ENCODE data around the gene MICAL1. TPM values are rescaled to one million over a fixed set of nuclear protein-coding genes. Genes with fewer than 3 reads are reported as not detected.

Gene MICAL1
- total RNA-seq, 1 experiment from 2014 or later = 9.1 TPM

GRCh38 chr6:109460161-109460829 is 4.7 kb upstream of the MICAL1 start:
- no peak for DNase-seq
- no peaks in the 10 kb centered on the region for H4K20me1 ChIP-seq (ENCODE audit: low read length)
- no peaks in the 10 kb centered on the region for H3K79me2 ChIP-seq (ENCODE audit: low read length)
- H3K9me3 ChIP-seq (ENCODE audit: low read length) = no peaks in the 10 kb centered on the region
- no peak overlapping the region for H3K27ac ChIP-seq (ENCODE audit: low read length)
- no peak overlapping the region for H3K9ac ChIP-seq (ENCODE audit: low read length)
- H3K4me3 ChIP-seq (ENCODE audit: low read length) = no peak overlapping the region
- H3K36me3 ChIP-seq (ENCODE audit: low read depth, low read length) = peaks cover 15% of the 10 kb centered on the region
- intact Hi-C loops (cut with micrococcal nuclease) = no loop called here
- CTCF ChIA-PET = no interaction called here
- H3K9me2 ChIP-seq (replicated peaks; ENCODE audit: low read length) = no peaks in the 10 kb centered on the region
- TF ChIP-seq EZH2 (IDR thresholded peaks at IDR 0.05; ENCODE audit: low read length, unreplicated experiment) = no peak
- no peak for TF ChIP-seq EZH2phosphoT487 (IDR thresholded peaks at IDR 0.05; ENCODE audit: borderline replicate concordance, low read length)
- TF ChIP-seq, protein P1, sequence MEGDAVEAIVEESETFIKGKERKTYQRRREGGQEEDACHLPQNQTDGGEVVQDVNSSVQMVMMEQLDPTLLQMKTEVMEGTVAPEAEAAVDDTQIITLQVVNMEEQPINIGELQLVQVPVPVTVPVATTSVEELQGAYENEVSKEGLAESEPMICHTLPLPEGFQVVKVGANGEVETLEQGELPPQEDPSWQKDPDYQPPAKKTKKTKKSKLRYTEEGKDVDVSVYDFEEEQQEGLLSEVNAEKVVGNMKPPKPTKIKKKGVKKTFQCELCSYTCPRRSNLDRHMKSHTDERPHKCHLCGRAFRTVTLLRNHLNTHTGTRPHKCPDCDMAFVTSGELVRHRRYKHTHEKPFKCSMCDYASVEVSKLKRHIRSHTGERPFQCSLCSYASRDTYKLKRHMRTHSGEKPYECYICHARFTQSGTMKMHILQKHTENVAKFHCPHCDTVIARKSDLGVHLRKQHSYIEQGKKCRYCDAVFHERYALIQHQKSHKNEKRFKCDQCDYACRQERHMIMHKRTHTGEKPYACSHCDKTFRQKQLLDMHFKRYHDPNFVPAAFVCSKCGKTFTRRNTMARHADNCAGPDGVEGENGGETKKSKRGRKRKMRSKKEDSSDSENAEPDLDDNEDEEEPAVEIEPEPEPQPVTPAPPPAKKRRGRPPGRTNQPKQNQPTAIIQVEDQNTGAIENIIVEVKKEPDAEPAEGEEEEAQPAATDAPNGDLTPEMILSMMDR (conservative IDR thresholded peaks at IDR 0.05; ENCODE audit: low read depth, low read length) = no peak
- ATAC-seq = no peak
- no peaks in the 10 kb centered on the region for H3F3A ChIP-seq (ENCODE audit: low read length, unreplicated experiment)
- H3K4me2 ChIP-seq (ENCODE audit: low read length) = no peak overlapping the region
- H3K27me3 ChIP-seq (ENCODE audit: low read length) = no peaks in the 10 kb centered on the region
- no TSS peak for BruUV-seq (replicated peaks)
- POLR2A ChIA-PET (ENCODE audit: unreplicated experiment) = no interaction called here
- H2AFZ ChIP-seq (ENCODE audit: low read length) = no peak overlapping the region
- peaks cover 23% of the 10 kb centered on the region; the same call in 1 of the 2 replicates for H3K4me1 ChIP-seq (ENCODE audit: insufficient read depth, low read length)

- no peaks in the 10 kb centered on the region for H3K79me2 ChIP-seq (ENCODE audit: low read length)
- ATAC-seq (no peak), DNase-seq (no peak)
- H2AFZ ChIP-seq (ENCODE audit: low read length) = no peak overlapping the region
- no peaks in the 10 kb centered on the region for H3F3A ChIP-seq (ENCODE audit: low read length, unreplicated experiment)
- intact Hi-C loops (cut with micrococcal nuclease) = no loop called here
- H3K4me1 ChIP-seq (ENCODE audit: insufficient read depth, low read length) = peaks cover 23% of the 10 kb centered on the region; the same call in 1 of the 2 replicates
- TF ChIP-seq EZH2 (IDR thresholded peaks at IDR 0.05; ENCODE audit: low read length, unreplicated experiment) = no peak
- TF ChIP-seq, protein P1 (conservative IDR thresholded peaks at IDR 0.05; ENCODE audit: low read depth, low read length) = no peak
- no peak for TF ChIP-seq EZH2phosphoT487 (IDR thresholded peaks at IDR 0.05; ENCODE audit: borderline replicate concordance, low read length)
- H3K27me3 ChIP-seq (ENCODE audit: low read length) = no peaks in the 10 kb centered on the region
- no peaks in the 10 kb centered on the region for H3K9me3 ChIP-seq (ENCODE audit: low read length)
- CTCF ChIA-PET = no interaction called here
- no peak overlapping the region for H3K4me3 ChIP-seq (ENCODE audit: low read length)
- H3K27ac ChIP-seq (ENCODE audit: low read length) = no peak overlapping the region
- no peak overlapping the region for H3K9ac ChIP-seq (ENCODE audit: low read length)
- H4K20me1 ChIP-seq (ENCODE audit: low read length) = no peaks in the 10 kb centered on the region
- peaks cover 14% of the 10 kb centered on the region; the same call in 1 of the 2 replicates for H3K36me3 ChIP-seq (ENCODE audit: low read depth, low read length)
- POLR2A ChIA-PET (ENCODE audit: unreplicated experiment) = interaction anchor here (0.7 kb wide), 1 partner anchor 242 kb away, joined by 3 read pairs; no protein-coding TSS in a partner anchor
- BruUV-seq (replicated peaks) = no TSS peak
- no peak overlapping the region for H3K4me2 ChIP-seq (ENCODE audit: low read length)
- no peaks in the 10 kb centered on the region for H3K9me2 ChIP-seq (replicated peaks; ENCODE audit: low read length)
Observed at GRCh38 chr6:109458774-109459531, 3.4 kb upstream of the MICAL1 start.

Measured in PC-3 (cell line).